Midbrain (tissue), 1 donor: ENCODE results near the gene SP6.

ENCODE experiments used
- DNase-seq: peaks from one replicate; lab custom pipeline; 2025; lab: John Stamatoyannopoulos, UW

SP6 gene

DNA sequence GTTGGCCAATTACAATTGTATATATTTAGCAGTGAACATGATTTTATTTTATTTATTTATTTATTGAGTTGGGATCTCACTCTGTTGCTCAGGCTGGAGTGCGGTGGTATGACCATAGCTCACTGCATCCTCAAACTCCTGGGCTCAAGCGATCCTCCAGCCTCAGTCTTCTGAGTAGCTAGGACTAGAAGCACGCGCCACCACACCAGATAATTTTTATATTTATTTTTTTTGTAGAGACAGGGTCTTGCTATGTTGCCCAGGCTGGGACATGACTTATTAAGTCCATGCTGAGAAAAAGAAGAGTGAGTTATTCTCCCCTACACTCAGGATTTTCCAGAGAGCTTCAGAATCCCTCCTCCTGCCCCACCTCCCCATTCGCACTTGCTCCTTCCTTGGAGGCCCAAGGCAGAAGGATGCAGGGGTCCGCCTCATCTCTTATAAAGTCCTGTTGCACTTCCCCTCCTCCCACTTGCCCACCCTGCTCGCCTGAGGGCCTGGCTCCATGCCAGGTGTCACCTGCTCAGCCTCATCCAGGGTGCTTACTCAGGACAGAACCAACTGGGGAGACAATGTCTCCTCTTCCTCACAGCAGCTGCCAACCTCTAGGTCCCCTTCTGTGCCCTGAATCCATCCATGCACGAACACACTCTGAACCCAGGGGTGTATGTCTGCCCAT lies 29.0 kb upstream of the SP6 start:
- DNase-seq, result no peak

DNA sequence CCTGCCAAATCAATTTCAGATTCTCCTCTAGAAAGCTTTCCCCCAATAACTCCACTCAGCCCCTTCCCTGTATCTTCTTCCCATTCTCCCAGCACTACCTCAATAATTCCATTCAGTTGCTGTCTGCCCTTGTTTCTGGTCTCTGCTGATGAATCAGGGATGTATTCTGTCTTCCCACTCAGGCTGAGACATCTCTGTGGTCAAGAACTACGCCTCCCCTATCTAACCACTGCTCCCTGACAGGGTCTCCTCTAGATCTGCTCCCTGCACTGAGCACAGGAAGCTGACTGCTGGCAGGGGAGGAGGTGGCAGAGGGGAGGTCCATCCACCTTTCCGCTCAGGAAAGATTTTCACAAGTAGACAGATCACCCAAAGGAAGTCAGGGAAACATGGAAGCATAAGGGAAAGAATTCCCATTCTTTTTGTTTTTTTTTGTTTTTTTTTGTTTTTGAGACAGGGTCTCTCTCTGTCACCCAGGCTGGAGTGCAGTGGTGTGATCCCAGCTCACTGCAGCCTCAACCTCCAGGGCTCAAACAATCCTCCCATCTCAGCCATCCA lies 28.1 kb upstream of the SP6 start:
- no peak for DNase-seq

DNA sequence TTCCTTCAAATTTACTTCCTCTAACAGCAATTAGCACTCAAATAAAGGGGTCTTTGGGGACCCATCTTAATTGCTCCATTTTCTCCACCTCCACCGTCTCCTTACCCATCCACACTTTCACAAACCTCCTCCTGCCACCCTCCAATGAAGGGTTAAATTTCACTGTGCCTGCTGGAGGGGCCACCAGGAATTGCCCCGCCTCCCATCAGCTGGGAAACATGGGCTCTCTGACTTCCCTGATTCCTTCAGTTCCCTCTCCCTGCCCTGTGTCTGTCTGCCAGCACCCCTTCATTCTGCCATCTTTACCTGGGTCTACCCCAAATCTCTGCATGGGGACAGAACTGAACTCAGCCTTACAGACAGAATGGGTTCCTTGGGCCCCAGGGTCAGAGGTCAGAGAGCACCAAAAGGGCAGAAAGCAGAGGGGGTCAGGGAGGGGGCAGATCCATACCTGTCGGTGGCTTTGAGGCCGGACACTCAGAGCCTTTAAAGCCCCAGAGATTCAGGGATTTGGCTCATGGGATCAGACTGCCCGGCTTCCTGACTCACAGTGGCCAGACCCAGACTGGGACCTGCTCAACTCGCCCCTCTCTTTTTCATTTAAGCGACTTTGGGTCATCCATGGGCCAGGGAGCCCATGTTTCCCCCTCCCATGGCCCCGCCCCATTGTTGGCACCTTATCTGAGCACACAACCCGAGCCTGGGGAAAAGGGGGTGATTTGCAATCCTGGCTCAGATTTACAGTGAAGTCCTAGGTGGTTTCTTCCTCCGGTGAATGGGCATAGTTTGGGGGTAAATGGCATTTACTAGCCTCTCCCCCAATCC lies 27.5 kb upstream of the SP6 start:
- no peak for DNase-seq

DNA sequence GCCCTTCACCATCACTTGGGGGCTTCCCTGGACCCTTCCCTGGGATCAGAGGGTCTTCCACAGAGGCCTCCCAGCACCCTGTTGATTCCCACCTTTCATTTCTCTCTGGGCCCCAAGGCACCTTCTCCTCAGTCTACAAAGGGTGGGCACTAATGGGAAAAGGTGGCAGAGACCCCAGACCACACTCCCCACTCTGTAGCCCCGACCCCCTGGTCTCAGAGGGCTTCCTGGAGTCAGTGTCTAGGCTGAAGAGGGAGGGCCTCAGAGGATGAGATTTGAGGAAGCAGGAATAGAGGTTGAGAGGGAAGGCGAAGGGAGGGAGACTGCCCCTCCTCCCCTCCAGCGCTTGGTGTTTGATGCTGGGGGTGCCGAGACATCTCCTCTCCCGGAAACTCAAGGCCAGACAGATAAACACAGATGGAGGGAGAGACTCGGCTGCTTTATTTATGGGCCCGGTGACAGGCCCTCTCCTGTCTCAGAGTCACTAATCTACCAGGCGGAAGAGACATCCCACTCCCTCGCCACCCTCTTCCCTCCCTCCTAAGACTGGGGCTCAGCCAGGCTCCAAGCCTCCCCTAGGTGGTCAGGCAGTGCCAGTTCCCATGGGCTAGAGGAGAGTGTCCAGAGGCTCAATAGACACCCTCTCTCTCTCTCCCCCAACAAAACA lies 26.5 kb upstream of the SP6 start:
- no peak for DNase-seq

DNA sequence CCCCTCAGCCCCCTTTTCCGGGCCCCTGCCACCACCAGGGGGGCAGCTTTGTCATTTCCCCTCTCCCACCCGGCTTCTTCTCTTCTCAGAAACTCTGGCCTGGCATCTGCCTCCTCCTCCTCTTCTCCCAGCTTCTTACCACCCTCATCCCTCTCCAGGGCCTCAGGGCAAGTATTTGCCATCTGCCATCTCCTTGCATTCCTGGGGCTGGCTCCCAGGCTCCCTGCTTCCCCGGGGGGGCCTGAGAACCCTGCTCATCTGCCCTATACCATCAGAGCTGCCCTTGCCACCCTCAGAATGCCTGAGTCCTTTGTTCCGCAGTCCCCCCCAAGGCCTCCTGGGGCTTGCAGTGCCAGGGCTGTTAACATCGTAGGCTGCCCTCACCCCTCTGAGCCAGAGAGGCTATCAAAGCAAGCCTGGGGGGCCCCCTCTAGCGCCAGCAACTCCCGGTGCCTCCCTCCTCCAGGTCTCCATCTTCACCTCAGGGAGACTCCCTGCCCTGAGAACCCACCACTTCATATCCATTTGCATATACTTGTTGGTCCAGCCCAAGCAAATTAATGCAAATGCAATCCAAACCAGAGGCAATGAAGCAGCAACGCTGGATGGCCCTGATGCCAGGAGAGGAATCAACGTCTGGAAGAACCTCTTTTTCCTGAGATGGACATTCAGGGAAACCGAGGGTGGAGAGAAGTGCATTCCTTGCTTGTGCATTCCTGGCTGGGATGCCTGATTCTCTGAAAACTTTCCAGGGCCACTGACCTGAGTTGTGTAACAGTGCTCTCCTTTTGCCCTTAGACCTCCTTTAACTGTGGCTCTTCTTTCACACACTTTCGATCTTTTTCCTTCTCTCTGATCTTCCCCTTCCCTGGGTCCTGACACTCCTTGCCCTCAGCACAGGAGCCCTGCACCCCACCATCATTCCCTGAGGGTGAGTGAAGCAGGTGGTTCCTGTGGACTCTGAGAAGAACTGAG lies 24.3 kb upstream of the SP6 start:
- no peak for DNase-seq

DNA sequence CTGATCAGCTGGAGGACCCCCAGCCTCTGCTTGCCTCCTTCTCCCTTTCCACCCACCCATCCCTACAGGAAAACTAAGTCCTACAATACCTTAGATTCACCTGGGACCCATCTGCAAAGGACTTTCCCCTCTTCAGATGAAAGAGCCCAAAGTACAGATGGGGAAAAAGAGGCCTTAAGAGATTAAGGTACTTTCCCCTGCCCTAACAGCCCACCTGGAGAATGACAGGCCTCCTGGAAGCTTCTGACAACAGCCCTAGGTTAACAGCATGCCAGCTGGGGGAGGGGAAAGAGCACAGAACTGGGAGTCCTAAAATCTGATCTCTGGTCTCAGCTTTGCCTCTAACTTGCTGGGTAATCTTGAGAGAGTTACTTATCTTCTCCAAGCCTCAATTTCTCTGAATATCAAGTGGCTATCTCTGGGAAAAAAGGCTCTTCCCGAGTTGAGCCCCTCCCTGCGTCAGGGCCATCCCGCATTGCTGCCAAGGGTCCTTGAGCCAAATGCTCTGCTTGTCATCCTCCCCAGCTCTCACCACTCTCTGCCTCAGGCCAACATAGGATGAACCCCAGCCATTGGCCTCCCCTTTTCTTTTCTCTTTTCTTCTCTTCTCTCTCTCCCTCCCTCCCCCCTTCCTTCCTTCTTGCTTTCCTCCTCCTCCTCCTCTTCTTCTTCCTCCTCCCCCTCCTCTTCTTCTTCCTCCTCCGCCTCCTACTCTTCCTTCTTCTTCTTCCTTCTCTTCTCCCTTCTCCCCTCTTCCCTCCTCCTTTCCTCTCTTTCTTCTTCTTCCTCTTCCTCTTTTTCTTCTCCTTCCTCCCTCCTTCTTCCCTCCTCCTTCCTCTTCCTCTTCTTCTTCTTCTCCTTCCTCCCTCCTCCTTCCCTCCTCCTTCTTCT lies 22.5 kb upstream of the SP6 start:
- DNase-seq, result no peak

DNA sequence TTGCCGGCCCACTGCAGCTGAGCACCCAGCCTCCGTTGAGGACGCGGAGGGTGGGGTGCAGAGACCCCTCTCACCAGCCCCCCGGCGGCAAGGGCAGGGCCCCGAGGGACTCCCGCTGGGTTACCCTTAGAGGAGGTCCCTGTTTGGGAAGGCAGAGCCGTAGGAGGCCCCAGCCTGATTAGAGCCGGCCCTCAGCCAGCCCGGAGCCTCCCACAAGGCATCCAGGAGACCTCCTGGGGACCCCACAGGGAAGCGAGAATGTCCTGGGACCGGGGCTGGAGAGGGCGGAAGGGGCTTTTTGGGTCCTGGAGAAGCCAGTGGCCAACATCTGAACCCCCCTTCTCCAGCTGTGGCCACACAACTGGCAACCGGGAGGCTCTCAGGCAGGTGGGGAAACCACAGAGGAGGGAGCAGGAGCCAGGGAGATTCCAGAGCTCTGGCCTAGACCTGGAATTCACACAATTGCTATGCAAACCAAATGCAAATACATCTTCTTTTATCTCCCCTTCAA lies 21.7 kb upstream of the SP6 start:
- no peak for DNase-seq

DNA sequence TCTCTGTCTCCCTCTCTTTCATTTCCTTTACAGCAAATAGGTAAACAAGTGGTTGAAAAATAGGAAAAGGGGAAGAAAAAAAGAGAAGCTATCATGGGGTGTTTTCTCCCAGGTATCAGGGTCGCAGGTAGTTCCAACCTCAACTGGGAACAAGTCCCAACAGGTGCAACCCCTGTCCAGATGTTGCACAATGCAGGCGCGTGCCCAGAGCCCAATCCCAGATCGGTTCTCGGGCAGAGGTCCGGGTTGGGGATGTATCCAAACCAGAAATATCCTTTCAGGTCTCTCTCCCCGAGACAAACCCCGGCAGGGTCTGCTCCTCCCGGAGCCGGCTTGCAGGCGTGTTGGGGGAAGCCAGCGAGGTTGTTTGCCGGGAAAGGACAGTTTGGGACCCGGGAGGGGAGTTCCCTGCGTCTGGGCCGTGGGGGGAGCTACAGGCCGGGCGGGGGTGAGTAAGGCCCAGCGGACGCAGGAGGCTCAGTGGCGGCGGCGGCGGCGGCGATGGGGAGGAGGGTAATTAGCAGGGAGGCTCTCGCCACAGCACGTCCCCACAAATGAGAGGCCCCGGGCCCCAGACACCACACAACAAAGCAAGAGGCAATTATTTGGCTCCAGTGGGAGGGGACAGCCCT lies 21.2 kb upstream of the SP6 start:
- DNase-seq, result no peak

DNA sequence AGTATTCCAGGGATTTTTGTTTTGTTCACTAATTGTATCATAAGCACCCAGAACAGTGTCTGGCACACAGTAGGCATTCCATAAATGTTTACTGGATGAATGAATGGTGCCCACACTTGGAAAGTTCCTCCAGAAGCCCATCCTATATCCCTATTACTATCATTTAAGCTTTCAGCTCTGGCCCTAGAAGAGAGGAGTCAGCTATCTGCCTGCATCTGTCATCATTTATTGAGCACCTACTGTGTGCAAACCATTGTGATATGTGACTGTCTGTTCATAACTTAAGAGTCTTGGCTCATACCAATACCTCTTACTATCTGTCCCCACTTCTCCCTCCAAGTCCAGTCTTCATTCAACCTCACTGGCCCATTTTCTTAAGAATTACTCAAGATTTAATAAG lies 20.1 kb upstream of the SP6 start:
- DNase-seq, result no peak

DNA sequence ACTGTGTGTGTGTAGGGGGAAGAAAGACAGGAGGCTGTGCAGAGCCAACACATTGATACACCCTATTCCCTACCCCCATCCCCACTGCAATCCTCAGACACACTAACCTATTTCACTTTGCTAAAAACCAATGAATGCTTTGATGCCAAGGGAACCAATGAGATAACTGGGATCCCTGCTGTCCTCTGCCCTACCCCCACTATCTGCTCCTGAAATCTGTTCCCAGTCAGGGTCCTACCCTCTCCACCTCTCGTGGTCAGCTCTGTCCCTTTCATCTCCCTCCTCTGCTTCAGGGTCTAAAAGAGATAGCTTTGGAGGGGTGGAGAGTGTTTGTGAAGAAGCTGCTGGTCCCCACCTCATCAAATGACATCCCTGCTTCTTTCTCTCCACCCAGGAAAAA lies 19.1 kb upstream of the SP6 start:
- no peak for DNase-seq

DNA sequence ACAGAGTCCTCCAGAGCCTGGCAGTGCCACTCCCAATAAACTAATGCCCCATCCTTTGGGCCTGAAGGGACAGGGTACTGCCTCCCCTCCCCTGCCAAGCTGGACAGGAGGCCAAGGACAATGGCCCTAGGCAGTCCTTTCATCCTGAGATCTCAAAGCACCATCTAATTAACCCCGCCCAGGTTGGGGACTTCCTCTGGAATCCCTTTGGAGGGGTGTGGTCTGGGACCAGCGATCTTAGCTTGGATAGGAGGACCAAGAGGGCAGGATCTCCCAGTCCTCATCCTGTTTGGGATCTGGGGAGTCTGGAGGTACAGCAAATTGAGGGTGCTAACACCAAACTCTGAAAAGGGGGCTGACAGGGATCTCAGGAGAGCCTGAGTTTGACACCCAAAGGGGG lies 18.2 kb upstream of the SP6 start:
- DNase-seq, result no peak

DNA sequence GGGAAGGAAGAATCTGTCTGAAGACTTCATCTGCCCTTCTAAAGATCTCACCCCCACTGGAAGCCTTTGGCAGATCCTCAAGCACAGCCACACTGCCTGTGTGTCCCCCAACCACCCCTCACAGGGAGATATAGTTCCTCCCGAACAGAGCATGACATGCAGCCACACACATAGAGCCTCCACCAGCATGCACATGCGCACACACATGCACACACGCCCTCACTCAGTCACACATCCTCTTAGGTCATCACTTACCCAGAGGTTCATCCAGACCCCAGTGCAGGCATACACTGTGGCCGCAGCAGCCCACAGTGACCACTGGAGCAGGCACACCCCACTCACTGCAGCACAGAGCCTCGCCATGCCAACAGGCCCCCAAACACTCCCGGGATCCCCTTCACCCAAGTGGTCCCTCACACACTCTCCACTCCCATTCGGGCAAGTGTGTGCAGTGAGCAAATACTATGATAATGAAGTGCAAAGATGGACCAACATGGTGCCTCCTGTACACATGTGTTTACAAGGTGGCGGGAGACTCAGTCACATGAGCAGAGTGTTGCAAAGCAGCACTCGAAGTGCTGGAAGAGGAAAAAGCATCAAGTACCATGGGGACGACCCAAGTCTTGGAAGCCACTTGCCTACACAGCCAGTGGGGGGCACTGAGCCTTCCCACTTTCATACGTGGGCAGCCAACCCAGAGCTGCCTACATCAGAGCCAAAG lies 17.0 kb upstream of the SP6 start:
- DNase-seq, result no peak

DNA sequence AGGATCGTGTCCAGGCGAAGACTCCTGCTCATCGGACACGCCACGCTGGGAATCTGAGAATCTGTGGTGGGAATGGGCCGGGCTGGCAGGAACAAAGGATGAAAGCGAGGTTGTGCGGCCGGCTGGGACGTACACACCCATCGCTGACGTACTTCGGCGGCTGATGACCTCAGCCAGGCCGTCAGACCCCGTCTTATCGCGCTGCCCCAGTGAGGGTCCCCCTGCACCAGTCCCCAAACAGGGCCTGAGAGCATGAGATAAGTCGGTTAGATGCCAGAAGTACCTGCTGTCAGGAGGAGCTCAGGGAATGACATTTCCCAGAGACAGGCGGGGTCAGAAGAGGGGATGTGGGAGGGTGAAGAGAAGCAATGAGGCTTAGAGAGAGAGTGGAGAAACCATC lies 16.0 kb upstream of the SP6 start:
- no peak for DNase-seq

DNA sequence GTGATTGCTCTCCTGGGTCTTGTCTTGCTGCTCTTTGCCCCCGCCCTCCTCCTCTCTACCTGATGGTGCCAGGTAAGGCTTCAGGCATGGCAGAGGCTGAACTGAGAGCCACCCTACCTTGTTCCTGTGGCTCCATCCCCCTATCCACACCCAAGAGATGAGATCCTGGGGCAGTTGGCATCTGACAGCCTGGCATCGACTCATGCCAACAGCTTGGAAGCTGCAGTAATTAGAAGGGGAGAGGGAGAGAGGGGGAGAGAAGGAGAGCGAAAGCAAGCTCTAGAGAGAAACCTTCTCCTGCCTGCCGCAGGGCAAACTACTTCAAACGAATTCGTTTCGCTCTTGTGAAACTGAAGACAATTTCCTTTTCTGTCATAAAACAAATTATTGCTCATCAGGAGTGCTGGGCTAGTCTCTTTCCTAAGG lies 13.8 kb upstream of the SP6 start:
- no peak for DNase-seq

DNA sequence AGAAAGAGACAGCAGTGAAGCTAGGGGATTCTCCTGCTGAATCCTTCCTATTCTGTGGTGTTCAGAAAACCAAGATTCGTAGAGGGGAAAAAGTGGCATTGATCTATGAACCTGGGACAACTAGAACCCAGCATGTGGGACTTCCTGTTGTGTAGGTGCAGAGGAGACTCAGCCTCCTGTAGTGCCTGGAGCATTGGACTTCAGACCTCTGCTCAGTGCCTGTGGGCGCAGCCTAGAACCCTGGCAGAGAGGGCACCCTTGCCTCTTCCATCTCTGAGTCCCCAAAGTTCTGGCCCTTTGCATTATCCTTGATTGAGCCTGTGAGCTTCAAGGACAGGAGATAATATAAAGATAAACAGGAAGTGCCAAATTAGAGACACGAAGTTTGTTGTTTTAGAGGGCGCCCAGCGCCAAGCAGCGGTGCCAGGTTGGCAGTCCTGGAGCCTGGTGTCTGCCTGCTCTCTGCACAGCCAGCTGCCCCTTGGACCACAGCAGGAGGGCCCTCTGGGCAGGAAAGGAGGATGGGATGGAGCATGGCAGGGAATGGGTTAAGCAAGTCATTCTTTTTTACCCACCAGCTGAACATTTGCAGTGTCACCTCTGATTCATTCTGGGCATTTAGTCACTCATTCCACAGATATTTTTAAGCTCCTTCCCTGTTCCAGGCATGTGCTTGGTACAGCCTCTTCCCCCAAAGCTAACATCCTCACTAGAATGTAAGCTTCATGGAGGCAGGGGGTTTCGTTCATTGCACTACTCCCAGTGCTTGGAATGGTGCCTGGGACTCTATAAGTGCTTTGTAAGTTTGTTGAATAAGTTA lies 11.9 kb upstream of the SP6 start:
- DNase-seq, result no peak

DNA sequence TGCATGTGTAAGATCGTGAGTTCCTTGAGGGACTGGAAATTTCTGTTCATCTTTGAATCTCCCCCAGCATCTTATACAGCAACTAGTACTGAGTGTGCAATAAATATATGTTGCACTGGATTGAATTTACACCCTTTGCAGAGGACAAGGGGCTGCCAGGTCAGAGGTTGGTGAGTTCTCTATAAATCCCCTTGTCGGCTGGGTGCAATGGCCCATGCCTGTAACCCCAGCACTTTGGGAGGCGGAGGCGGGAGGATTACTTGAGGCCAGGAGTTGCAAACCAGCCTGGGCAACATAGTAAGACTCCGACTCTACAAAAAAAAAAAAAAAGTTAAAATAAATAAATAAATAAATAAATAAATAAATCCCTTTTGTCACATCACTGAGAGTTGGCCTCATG lies 9.4 kb upstream of the SP6 start:
- DNase-seq, result no peak

DNA sequence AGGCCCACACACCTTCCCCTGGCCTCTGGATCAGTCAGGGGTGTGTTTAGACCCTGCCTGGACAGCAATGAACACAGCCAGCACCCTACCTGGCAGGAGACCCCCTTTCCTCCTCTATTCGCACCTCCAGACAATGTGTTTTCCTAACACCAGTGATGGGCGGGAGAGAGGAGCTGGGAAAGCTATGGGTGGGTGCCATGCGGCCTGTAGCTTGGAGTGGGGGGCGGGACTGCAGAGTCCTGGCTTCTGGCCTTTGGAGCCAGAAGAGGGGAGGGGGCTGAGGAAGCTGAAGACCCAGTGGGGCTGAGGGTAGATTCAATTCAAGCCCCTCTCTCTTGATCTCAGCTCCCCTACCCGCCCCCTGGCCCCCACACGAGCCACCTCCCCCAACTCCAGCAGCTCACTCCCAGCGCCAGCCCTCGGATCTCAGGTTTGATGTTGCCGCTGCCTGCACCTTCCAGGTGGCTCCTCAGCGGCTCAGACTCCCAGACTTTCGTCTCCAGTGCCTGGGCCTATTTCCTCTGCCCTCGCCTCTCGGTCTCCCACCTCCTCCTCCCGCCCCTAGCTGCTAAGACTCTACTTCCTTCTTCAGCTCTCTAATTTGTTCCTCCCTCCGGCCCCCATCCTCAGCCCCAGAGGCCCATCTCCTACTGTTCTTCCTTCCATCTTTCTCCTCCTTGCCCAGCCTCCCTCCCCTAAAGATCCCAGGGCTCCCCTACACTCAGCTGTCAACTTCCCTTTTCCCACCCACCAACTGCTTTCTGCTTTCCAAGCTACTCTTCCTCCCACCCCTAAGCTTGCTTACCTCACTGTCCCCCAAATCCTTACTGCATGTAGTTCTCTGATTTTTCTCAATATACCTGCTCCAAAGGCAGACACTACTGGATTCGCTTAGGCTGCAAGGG lies 6.8 kb upstream of the SP6 start:
- no peak for DNase-seq
